GM12865 (cell line): Measurements from ENCODE around the gene COL8A1.
A peak's percentile ranks its signal among the peaks of the same experiment; 100 is the strongest.

Experiments
- DNase-seq: peaks from one replicate; pipeline ENCODE4 v3.0.0; 2010; ENCODE audit warnings: low read depth
- H3K4me3 ChIP-seq: 2 replicates; pipeline ENCODE4 v1.5.1; 2011; ENCODE audit warnings: mild to moderate bottlenecking, low read depth, low read length, control low read depth
- TF ChIP-seq, protein P1 (sequence below): IDR thresholded peaks from 2 replicates; pipeline ENCODE4 v1.5.1; 2011; ENCODE audit warnings: low read length, control low read depth, low read depth, inconsistent platforms; ENCODE audit not compliant: insufficient read depth; ENCODE audit errors: missing control alignments

The COL8A1 gene

GRCh38 chr3:99747915-99748314 lies 109.5 kb downstream of the COL8A1 start:
- no peak overlapping the region for H3K4me3 ChIP-seq
- DNase-seq: peak; percentile 3
- TF ChIP-seq, protein P1, sequence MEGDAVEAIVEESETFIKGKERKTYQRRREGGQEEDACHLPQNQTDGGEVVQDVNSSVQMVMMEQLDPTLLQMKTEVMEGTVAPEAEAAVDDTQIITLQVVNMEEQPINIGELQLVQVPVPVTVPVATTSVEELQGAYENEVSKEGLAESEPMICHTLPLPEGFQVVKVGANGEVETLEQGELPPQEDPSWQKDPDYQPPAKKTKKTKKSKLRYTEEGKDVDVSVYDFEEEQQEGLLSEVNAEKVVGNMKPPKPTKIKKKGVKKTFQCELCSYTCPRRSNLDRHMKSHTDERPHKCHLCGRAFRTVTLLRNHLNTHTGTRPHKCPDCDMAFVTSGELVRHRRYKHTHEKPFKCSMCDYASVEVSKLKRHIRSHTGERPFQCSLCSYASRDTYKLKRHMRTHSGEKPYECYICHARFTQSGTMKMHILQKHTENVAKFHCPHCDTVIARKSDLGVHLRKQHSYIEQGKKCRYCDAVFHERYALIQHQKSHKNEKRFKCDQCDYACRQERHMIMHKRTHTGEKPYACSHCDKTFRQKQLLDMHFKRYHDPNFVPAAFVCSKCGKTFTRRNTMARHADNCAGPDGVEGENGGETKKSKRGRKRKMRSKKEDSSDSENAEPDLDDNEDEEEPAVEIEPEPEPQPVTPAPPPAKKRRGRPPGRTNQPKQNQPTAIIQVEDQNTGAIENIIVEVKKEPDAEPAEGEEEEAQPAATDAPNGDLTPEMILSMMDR: no peak

GRCh38 chr3:99751649-99752048 lies 113.3 kb downstream of the COL8A1 start:
- no peak overlapping the region for H3K4me3 ChIP-seq
- DNase-seq: no peak
- TF ChIP-seq, protein P1: no peak

- TF ChIP-seq, protein P1: peak; percentile 71
- peak; percentile 77 for DNase-seq
- H3K4me3 ChIP-seq: no peak overlapping the region
Measured at GRCh38 chr3:99753268-99753975, 115.0 kb downstream of the COL8A1 start.

- no peak overlapping the region for H3K4me3 ChIP-seq
- DNase-seq: no peak
- TF ChIP-seq, protein P1: no peak
Measured at GRCh38 chr3:99755831-99756230, 117.4 kb downstream of the COL8A1 start.

DNA sequence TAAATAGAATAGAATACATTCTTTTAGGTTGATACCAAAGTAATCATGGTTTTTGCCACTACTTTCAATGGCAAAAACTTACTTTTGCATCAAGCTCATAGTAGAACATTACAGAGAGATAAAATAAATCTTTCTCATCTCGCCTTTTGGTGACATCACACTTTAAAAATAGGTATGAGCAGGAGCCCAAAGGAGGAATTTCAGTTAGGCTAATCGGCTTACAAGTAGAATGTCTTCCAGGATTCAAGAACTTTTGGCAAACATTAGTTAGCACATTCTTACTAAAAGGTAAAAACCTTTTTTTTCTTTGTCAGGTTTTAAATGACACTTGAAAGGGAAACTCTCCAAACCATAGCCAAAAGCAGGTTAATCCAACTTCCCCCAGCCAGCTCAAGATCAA lies 119.6 kb downstream of the COL8A1 start:
- no peak overlapping the region for H3K4me3 ChIP-seq
- TF ChIP-seq, protein P1: no peak
- no peak for DNase-seq

GRCh38 chr3:99758502-99759177 lies 120.2 kb downstream of the COL8A1 start:
- DNase-seq: no peak
- no peak overlapping the region for H3K4me3 ChIP-seq
- TF ChIP-seq, protein P1: no peak
